T1000 (cell line): ENCODE measurements around the gene D2HGDH.
"Not testable (repeated sequence)": the region's sequence is repeated elsewhere in the genome, so short reads cannot be mapped to it uniquely, and the experiment has no call there.

Experiments
- DNase-seq: peaks from one replicate; lab custom pipeline; 2025; ENCODE audit warnings: mixed read lengths; lab: John Stamatoyannopoulos, UW

The D2HGDH gene

GRCh38 chr2:241793385-241793784 lies 59.0 kb downstream of the D2HGDH start:
- no peak for DNase-seq

- DNase-seq: no peak
Observed at GRCh38 chr2:241794250-241794823, 59.9 kb downstream of the D2HGDH start.

GRCh38 chr2:241795021-241795999 lies 60.9 kb downstream of the D2HGDH start:
- DNase-seq: no peak

- DNase-seq: no peak
Observed at GRCh38 chr2:241796209-241796608, 61.8 kb downstream of the D2HGDH start.

GRCh38 chr2:241796610-241797138 lies 62.2 kb downstream of the D2HGDH start:
- DNase-seq: no peak

GRCh38 chr2:241797441-241798080 lies 63.1 kb downstream of the D2HGDH start:
- no peak for DNase-seq

- no peak for DNase-seq
Observed at GRCh38 chr2:241798081-241798630, 63.7 kb downstream of the D2HGDH start.

- no peak for DNase-seq
Observed at GRCh38 chr2:241798631-241799521, 64.4 kb downstream of the D2HGDH start.

GRCh38 chr2:241799522-241800197 lies 65.2 kb downstream of the D2HGDH start:
- DNase-seq: no peak

GRCh38 chr2:241800198-241800903 lies 65.9 kb downstream of the D2HGDH start:
- not testable (repeated sequence) for DNase-seq

GRCh38 chr2:241801611-241802420 lies 67.4 kb downstream of the D2HGDH start:
- no peak for DNase-seq

- no peak for DNase-seq
Observed at GRCh38 chr2:241802421-241803318, 68.2 kb downstream of the D2HGDH start.

- DNase-seq: no peak
Observed at GRCh38 chr2:241803387-241804325, 69.2 kb downstream of the D2HGDH start.

- DNase-seq: no peak
Observed at GRCh38 chr2:241804326-241805229, 70.1 kb downstream of the D2HGDH start.

- not testable (repeated sequence) for DNase-seq
Observed at GRCh38 chr2:241806217-241806616, 71.8 kb downstream of the D2HGDH start.
